Measurements from ENCODE around the gene RICTOR. TPM values are rescaled to one million over a fixed set of nuclear protein-coding genes. Genes with fewer than 3 reads are reported as not detected.
"Not testable (repeated sequence)": the region's sequence is repeated elsewhere in the genome, so short reads cannot be mapped to it uniquely, and the experiment has no call there.

Gene RICTOR
- total RNA-seq, 1 donor from 2014 or later: 35.3 TPM

GRCh38 chr5:38999037-38999436 lies 75.2 kb downstream of the RICTOR start:
- Mint-ChIP-seq H3K4me3 (ENCODE audit: unreplicated experiment) (no peak overlapping the region), H3K27ac (ENCODE audit: unreplicated experiment) (no peak overlapping the region), H3K4me1 (ENCODE audit: unreplicated experiment) (no peaks in the 10 kb centered on the region), H3K9me3 (ENCODE audit: unreplicated experiment) (no peaks in the 10 kb centered on the region), H3K36me3 (ENCODE audit: low read depth, unreplicated experiment) (peaks cover 9% of the 10 kb centered on the region), H3K27me3 (ENCODE audit: unreplicated experiment) (no peaks in the 10 kb centered on the region)
- DNase-seq (ENCODE audit: low spot score): no peak
- no peak for TF ChIP-seq CTCF (IDR thresholded peaks at IDR 0.05; ENCODE audit: unreplicated experiment)

GRCh38 chr5:38997591-38997990 lies 76.6 kb downstream of the RICTOR start:
- no peak for TF ChIP-seq CTCF (IDR thresholded peaks at IDR 0.05; ENCODE audit: unreplicated experiment)
- Mint-ChIP-seq H3K9me3 (ENCODE audit: unreplicated experiment) (no peaks in the 10 kb centered on the region), H3K4me3 (ENCODE audit: unreplicated experiment) (no peak overlapping the region), H3K4me1 (ENCODE audit: unreplicated experiment) (no peaks in the 10 kb centered on the region), H3K27me3 (ENCODE audit: unreplicated experiment) (no peaks in the 10 kb centered on the region), H3K36me3 (ENCODE audit: low read depth, unreplicated experiment) (peaks cover 9% of the 10 kb centered on the region), H3K27ac (ENCODE audit: unreplicated experiment) (no peak overlapping the region)
- DNase-seq (ENCODE audit: low spot score): no peak

- Mint-ChIP-seq H3K9me3 (ENCODE audit: unreplicated experiment) (no peaks in the 10 kb centered on the region), H3K4me3 (ENCODE audit: unreplicated experiment) (no peak overlapping the region), H3K36me3 (ENCODE audit: low read depth, unreplicated experiment) (peaks cover 11% of the 10 kb centered on the region), H3K27ac (ENCODE audit: unreplicated experiment) (no peak overlapping the region), H3K4me1 (ENCODE audit: unreplicated experiment) (peaks cover 2% of the 10 kb centered on the region), H3K27me3 (ENCODE audit: unreplicated experiment) (no peaks in the 10 kb centered on the region)
- no peak for DNase-seq (ENCODE audit: low spot score)
- no peak for TF ChIP-seq CTCF (IDR thresholded peaks at IDR 0.05; ENCODE audit: unreplicated experiment)
Measured at GRCh38 chr5:38996123-38996522, 78.1 kb downstream of the RICTOR start.

GRCh38 chr5:38994324-38994927 lies 79.8 kb downstream of the RICTOR start:
- DNase-seq (ENCODE audit: low spot score): peak; percentile 34
- H3K4me3 Mint-ChIP-seq (ENCODE audit: unreplicated experiment): no peak overlapping the region
- H3K27ac Mint-ChIP-seq (ENCODE audit: unreplicated experiment): no peak overlapping the region
- no peaks in the 10 kb centered on the region for H3K9me3 Mint-ChIP-seq (ENCODE audit: unreplicated experiment)
- H3K4me1 Mint-ChIP-seq (ENCODE audit: unreplicated experiment): peaks cover 2% of the 10 kb centered on the region
- peaks cover 18% of the 10 kb centered on the region for H3K36me3 Mint-ChIP-seq (ENCODE audit: low read depth, unreplicated experiment)
- TF ChIP-seq CTCF (IDR thresholded peaks at IDR 0.05; ENCODE audit: unreplicated experiment): peak; percentile 28
- H3K27me3 Mint-ChIP-seq (ENCODE audit: unreplicated experiment): no peaks in the 10 kb centered on the region

GRCh38 chr5:38989974-38990719 lies 84.1 kb downstream of the RICTOR start:
- Mint-ChIP-seq H3K36me3 (ENCODE audit: low read depth, unreplicated experiment) (peaks cover 43% of the 10 kb centered on the region), H3K4me3 (ENCODE audit: unreplicated experiment) (peak overlapping the region; percentile 11)
- DNase-seq (ENCODE audit: low spot score); H3K27me3 Mint-ChIP-seq (ENCODE audit: unreplicated experiment); H3K27ac Mint-ChIP-seq (ENCODE audit: unreplicated experiment); H3K9me3 Mint-ChIP-seq (ENCODE audit: unreplicated experiment); H3K4me1 Mint-ChIP-seq (ENCODE audit: unreplicated experiment): not testable (repeated sequence)

Measured in endothelial cell (in vitro differentiated cells).